ENCODE measurements around the gene TJP1. TPM values are rescaled to one million over a fixed set of nuclear protein-coding genes. Genes with fewer than 3 reads are reported as not detected.

Gene TJP1
- total RNA-seq, 1 experiment from 2014 or later: 140 TPM

GRCh38 chr15:29815000-29815710 lies 7.1 kb downstream of the TJP1 start:
- Histone ChIP-seq H3K4me2 (ENCODE audit: insufficient read depth, insufficient read length, low read length) (no peak overlapping the region), H2BK5ac (ENCODE audit: insufficient read length, low read length) (no peak overlapping the region), H2BK120ac (ENCODE audit: low read depth, low read length, poor library complexity, severe bottlenecking) (no peak overlapping the region), H3K18ac (ENCODE audit: insufficient read length, low read depth, low read length) (no peak overlapping the region), H3K9ac (ENCODE audit: extremely low read depth, insufficient read length, low read length) (no peak overlapping the region), H4K8ac (replicated peaks; ENCODE audit: insufficient read length, low read depth, low read length) (no peak overlapping the region), H3K9me3 (ENCODE audit: control insufficient read depth, low read depth, low read length) (no peaks in the 10 kb centered on the region), H2BK12ac (ENCODE audit: insufficient read length, low read depth, low read length) (no peak overlapping the region), H3K27ac (ENCODE audit: insufficient read length, low read depth, low read length) (no peak overlapping the region), H3K27me3 (ENCODE audit: insufficient read depth, low read length) (no peaks in the 10 kb centered on the region), H4K20me1 (ENCODE audit: control insufficient read depth, insufficient read depth, insufficient read length) (no peaks in the 10 kb centered on the region), H3K23ac (ENCODE audit: insufficient read length, low read depth, low read length) (no peak overlapping the region), H3K56ac (ENCODE audit: insufficient read length, low read depth, low read length) (no peak overlapping the region), H2BK15ac (ENCODE audit: low read depth, low read length) (no peak overlapping the region), H3K4me1 (ENCODE audit: insufficient read depth, low read length) (no peaks in the 10 kb centered on the region; the same call in 1 of the 2 replicates), H2AFZ (ENCODE audit: low read length) (no peak overlapping the region), H2AK5ac (ENCODE audit: insufficient read length, low read length) (no peak overlapping the region), H3K4ac (ENCODE audit: low read depth, low read length) (no peak overlapping the region), H3K79me2 (ENCODE audit: insufficient read depth, low read length) (peaks cover 50% of the 10 kb centered on the region; the same call in 1 of the 2 replicates), H2BK20ac (ENCODE audit: low read depth, low read length, poor library complexity, severe bottlenecking) (no peak overlapping the region), H3T11ph (ENCODE audit: low read length) (no peak overlapping the region), H3K79me1 (ENCODE audit: insufficient read depth, low read depth, low read length, poor library complexity, severe bottlenecking) (no peaks in the 10 kb centered on the region), H3K23me2 (ENCODE audit: insufficient read length, low read depth, low read length, poor library complexity, severe bottlenecking) (no peaks in the 10 kb centered on the region), H4K91ac (ENCODE audit: insufficient read length, low read depth, low read length) (no peak overlapping the region), H3K14ac (ENCODE audit: insufficient read depth, low read length) (no peak overlapping the region), H4K5ac (ENCODE audit: insufficient read length, low read depth, low read length) (no peak overlapping the region)
- H3K9me3 Mint-ChIP-seq: no peaks in the 10 kb centered on the region
- no peak overlapping the region for H3K4me3 Mint-ChIP-seq
- WGBS (ENCODE audit: extremely low coverage, insufficient read length, low lambda C conversion rate): no CpG with 5 or more reads among the region's 3 CpGs
- peaks cover 65 to 86% of the 10 kb centered on the region in 2 experiments for H3K4me1 Mint-ChIP-seq
- H3K27me3 Mint-ChIP-seq (ENCODE audit: low read depth): no peaks in the 10 kb centered on the region
- no peak for TF ChIP-seq CTCF (conservative IDR thresholded peaks at IDR 0.05)
- H3K36me3 Mint-ChIP-seq (ENCODE audit: insufficient read depth in 1 of 3, low read depth in 3 of 3): peaks cover 6 to 21% (median 7%) of the 10 kb centered on the region in 3 experiments
- peak overlapping the region; percentile 4 to 35 (median 6); a peak in 2 of 7 replicates for H3K27ac Mint-ChIP-seq
- no peak for DNase-seq
